ENCODE data around the gene RAB42.

- TF ChIP-seq CTCF (IDR thresholded peaks at IDR 0.05) (no peak), POLR2AphosphoS5 (IDR thresholded peaks at IDR 0.05) (no peak), EP300 (IDR thresholded peaks at IDR 0.05) (no peak)
Observed at GRCh38 chr1:28592321-28593071, 431 bp downstream of the RAB42 start.
